T-helper 9 cell (primary cell): ENCODE results near the gene MED27.
"Not testable (repeated sequence)": the region's sequence is repeated elsewhere in the genome, so short reads cannot be mapped to it uniquely, and the experiment has no call there.

Source experiments
- DNase-seq: peaks from one replicate; pipeline ENCODE4 v3.0.0-alpha.2; 2020

Gene MED27

GRCh38 chr9:132075853-132076252 is 3.8 kb downstream of the MED27 start:
- DNase-seq = no peak

GRCh38 chr9:132074736-132075135 is 4.9 kb downstream of the MED27 start:
- no peak for DNase-seq

DNA sequence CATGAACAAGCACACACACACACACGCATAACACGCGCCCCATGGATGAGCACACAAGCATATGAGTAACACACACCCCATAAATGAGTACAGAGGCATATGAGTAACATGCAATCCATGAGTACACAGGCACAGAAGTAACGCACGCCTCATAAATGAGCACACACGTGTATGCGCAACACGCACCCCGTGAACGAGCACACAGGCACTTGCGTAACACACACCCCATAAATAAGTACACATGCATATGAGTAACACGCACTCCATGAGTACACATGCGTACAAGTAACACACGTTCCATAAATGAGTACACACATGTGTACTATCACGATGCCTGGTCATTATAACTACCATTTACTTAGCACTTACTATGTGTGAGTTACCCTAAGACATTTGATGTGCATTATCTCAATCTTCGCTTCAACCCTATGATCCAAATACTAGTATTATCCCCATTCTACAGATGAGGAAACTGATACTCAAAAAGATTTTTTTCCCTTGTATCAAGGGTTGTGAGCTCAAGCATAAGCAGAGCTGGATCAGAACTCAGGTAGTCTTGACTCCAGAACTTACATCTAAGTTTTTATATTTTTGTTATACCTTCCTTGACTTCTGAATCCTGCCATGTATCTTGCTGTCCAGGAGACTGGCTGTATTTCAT is 7.7 kb downstream of the MED27 start:
- DNase-seq = no peak

GRCh38 chr9:132069046-132069898 is 10.4 kb downstream of the MED27 start:
- DNase-seq = no peak

GRCh38 chr9:132068605-132069004 is 11.1 kb downstream of the MED27 start:
- no peak for DNase-seq

- no peak for DNase-seq
Measured at GRCh38 chr9:132066511-132066910, 13.2 kb downstream of the MED27 start.

- no peak for DNase-seq
Measured at GRCh38 chr9:132066057-132066456, 13.6 kb downstream of the MED27 start.

GRCh38 chr9:132063281-132063680 is 16.4 kb downstream of the MED27 start:
- no peak for DNase-seq

GRCh38 chr9:132062806-132063205 is 16.9 kb downstream of the MED27 start:
- no peak for DNase-seq

DNA sequence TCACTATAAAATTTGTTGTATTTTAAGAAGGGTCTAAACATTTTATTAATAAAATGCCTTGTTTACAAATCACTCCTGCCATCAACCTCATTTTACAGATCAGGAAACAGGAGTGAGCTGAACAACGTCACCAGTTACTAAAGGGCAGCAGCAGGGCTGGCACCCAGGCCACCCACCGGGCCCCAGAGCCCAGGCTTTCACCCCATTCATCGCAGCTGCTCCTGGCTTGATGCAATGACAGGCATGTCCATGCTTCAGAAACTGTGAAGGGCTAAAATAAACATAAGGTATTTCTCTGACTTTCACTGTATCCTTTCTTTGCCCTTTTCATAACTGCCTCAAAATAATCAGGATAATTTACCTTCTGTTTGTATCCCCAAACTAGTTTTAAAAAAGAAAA is 18.1 kb downstream of the MED27 start:
- DNase-seq = no peak

DNA sequence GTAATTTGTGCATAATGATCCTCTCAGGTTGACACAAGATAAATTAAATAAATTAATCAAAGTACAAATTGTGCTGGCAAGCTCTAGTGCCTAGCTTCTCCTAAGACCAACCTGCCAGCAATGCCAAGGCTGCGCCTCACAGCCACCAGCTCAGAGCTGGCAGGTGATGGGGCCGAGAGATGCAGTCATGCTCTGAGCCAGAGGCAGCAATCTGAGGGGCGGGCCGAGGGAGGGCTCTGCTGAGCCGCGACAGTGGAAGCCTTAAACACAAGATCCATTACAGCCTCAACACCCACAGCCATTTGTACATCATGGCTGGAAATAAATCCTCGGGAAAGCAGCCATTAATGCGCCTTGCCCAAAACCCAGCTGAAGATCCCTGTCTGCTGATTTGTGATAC is 20.3 kb downstream of the MED27 start:
- DNase-seq = no peak

GRCh38 chr9:132058226-132058625 is 21.4 kb downstream of the MED27 start:
- DNase-seq = not testable (repeated sequence)

- DNase-seq = no peak
Measured at GRCh38 chr9:132056717-132057560, 22.7 kb downstream of the MED27 start.

DNA sequence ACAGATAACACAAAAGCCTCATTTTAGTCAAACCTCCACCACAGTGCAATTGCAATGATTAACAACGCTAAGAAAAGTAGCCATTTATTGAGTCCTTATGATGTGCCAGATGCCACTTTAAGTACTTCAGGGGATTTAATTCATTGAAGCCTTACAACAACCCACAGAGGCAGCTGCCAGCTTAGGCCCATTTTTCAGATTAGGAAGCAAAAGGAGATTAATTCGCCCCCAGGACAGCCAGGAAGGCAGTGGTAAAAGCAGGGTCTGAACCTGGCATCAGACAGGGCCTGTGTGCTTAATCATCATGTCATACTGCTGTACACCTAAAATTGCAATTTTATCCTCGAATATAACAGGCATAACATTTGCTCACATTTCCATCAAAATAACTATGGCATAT is 23.9 kb downstream of the MED27 start:
- no peak for DNase-seq

- DNase-seq = no peak
Measured at GRCh38 chr9:132054024-132054423, 25.6 kb downstream of the MED27 start.

GRCh38 chr9:132049900-132050299 is 29.8 kb downstream of the MED27 start:
- DNase-seq = no peak

DNA sequence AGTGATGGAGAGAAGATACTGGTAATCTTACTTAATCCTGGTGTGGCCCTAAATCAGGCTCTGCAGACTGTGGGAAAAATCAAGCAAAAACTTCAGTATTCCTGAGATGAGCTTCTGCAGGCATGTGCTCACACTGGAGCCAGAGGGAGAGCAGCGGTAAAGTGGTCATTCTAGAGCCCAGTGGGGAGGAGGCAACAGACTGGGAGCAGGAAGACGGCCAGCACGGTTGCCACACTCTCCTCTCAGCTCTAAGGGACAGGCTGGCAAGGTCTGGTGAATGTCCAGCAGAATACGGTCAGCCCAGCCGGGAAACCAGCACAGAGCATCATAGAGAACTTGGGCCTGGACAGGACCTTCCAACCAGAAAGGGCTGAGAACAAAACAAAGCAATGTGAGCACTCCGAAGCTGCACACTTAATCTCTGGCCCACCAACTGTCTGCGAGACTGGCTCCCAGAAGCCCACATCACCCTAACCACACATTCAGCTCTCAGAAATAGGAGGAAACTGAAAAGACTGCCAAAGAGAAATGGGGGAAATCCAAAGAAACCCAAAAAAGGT is 30.3 kb downstream of the MED27 start:
- no peak for DNase-seq

- DNase-seq = no peak
Measured at GRCh38 chr9:132048201-132048600, 31.5 kb downstream of the MED27 start.

- DNase-seq = no peak
Measured at GRCh38 chr9:132046456-132046855, 33.2 kb downstream of the MED27 start.

DNA sequence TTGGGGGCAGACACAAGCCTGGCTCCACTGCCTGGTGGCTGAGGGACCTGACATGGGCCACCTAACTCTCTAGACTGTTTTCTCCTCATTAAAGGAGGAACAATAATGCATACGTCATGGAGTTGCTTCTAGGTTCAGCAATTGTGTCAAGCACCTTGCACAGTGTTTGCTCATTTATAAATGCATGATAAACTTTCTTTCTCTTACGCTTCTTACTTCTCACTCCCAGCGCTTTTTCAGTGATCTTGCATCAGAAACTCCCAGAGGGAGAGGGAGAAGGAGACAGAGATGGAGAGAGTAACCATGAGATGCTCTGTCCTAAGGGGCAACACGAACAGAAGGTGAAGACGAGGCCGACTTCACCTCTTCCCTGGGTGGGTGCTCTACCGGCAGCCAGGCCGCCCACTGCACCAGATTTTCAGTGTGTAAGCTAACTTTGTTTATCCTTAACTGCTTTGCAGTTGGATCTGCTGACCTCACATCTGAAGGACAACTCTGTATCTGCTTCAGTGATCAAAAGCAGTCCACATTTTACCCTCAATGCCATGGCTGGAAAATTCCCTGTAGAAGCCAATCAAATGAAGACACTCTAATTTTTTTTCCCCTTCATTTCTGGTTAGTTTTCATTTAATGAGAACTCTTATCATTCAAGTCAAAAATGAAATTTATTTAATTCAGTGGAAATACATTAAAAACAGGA is 35.3 kb downstream of the MED27 start:
- DNase-seq = no peak

DNA sequence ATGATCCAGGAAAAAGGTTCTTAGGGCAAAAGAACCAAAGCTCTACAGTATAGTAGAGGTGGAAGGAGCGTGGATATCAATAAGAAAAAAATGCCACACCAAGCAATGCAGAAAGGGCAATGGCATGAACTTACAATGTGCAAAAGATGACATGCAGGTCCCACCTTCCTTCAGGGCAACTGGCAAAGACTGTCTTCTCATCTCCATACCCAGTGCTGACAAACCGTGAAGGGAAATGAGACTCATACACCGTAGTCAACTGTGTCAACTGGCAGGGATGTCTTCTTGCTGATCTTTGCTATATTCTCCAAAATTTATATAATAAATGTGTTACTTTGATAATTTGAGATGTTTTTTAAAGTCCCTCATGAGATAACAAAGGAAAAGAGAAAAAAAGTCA is 36.0 kb downstream of the MED27 start:
- no peak for DNase-seq

- DNase-seq = no peak
Measured at GRCh38 chr9:132042324-132042723, 37.3 kb downstream of the MED27 start.
